PC-9 (cell line): Measurements from ENCODE around the gene KRT15. TPM values are rescaled to one million over a fixed set of nuclear protein-coding genes. Genes with fewer than 3 reads are reported as not detected.
A peak's percentile ranks its signal among the peaks of the same experiment; 100 is the strongest.

ENCODE experiments used
- BruUV-seq: library from RNA; stranded (reverse); fragments of 400-500 nt; replicated peaks from 2 replicates; lab custom pipeline; 2021; lab: Mats Ljungman, UMichigan
- CTCF ChIA-PET: fragments of 300-600 bp; sonication (Branson Sonifier 250); formaldehyde crosslinking; loops from one replicate; lab custom pipeline; 2022; ENCODE audit warnings: antibody characterized with exemption; lab: Charles Lee
- POLR2A ChIA-PET: fragments of 300-600 bp; sonication (Branson Sonifier 250); formaldehyde crosslinking; loops from one replicate; lab custom pipeline; 2022; ENCODE audit warnings: antibody characterized with exemption; ENCODE audit not compliant: unreplicated experiment; lab: Charles Lee
- DNase-seq, 2 experiments: peaks; one replicate each; pipeline versions ENCODE4 v3.0.0 to v3.0.0-alpha.2; 2015 to 2022; ENCODE audit warnings: mixed read lengths in 1 of 2
- H2AFZ ChIP-seq: fragments of 200-600 bp; sonication (generic); 2 replicates; pipeline ENCODE4 v1.8.1; 2017; ENCODE audit warnings: antibody characterized with exemption
- H3F3A ChIP-seq: fragments of 200-600 bp; sonication (generic); 2 replicates; pipeline ENCODE4 v1.8.1; 2017; ENCODE audit warnings: antibody characterized with exemption, mild to moderate bottlenecking, low read depth; ENCODE audit not compliant: insufficient read depth
- H3K27ac ChIP-seq: fragments of 200-600 bp; sonication (generic); 2 replicates; pipeline ENCODE4 v1.6.1; 2016; ENCODE audit warnings: mixed run types
- H3K27me3 ChIP-seq: fragments of 200-600 bp; sonication (generic); 2 replicates; pipeline ENCODE4 v1.6.1; 2016; ENCODE audit warnings: low read depth, mixed run types; ENCODE audit not compliant: insufficient read depth
- H3K36me3 ChIP-seq: fragments of 200-600 bp; sonication (generic); 2 replicates; pipeline ENCODE4 v1.6.1; 2016; ENCODE audit warnings: low read depth, mixed run types
- H3K4me1 ChIP-seq: fragments of 200-600 bp; sonication (generic); replicated peaks from 2 replicates; pipeline ENCODE4 v1.6.1; 2016; ENCODE audit warnings: mixed run types; ENCODE audit not compliant: insufficient read depth
- H3K4me2 ChIP-seq: fragments of 200-600 bp; sonication (generic); 2 replicates; pipeline ENCODE4 v1.6.1; 2017; ENCODE audit warnings: mixed run types
- H3K4me3 ChIP-seq: fragments of 200-600 bp; sonication (generic); 2 replicates; pipeline ENCODE4 v1.6.1; 2016; ENCODE audit warnings: mixed run types
- H3K79me2 ChIP-seq: fragments of 200-600 bp; sonication (generic); 2 replicates; pipeline ENCODE4 v1.6.1; 2017; ENCODE audit warnings: low read depth, mixed run types
- H3K9me2 ChIP-seq: fragments of 200-600 bp; sonication (generic); 2 replicates; pipeline ENCODE4 v1.8.1; 2017; ENCODE audit warnings: mild to moderate bottlenecking; ENCODE audit not compliant: insufficient read depth
- H3K9me3 ChIP-seq: fragments of 200-600 bp; sonication (generic); 2 replicates; pipeline ENCODE4 v1.8.1; 2016; ENCODE audit warnings: low read depth; ENCODE audit not compliant: insufficient read depth
- H4K20me1 ChIP-seq: fragments of 200-600 bp; sonication (generic); 2 replicates; pipeline ENCODE4 v1.8.1; 2017; ENCODE audit not compliant: insufficient read depth
- CTCF ChIP-seq: fragments of 200-600 bp; sonication (generic); conservative IDR thresholded peaks from 2 replicates; pipeline ENCODE4 v1.6.1; 2017; ENCODE audit warnings: mixed run types, antibody characterized with exemption, mild to moderate bottlenecking, moderate library complexity
- EZH2 ChIP-seq: fragments of 200-600 bp; sonication (generic); IDR thresholded peaks from 2 replicates; pipeline ENCODE4 v1.8.0; 2017; ENCODE audit warnings: antibody characterized with exemption, low read depth
- intact Hi-C: fragments of 100-400 bp; cut with micrococcal nuclease; formaldehyde crosslinking; loops from one replicate; pipeline ENCODE4 v1.10.0; 2022; ENCODE audit not compliant: unreplicated experiment
- total RNA-seq: library from RNA; stranded (reverse); gene quantifications from 2 replicates; pipeline ENCODE4 v1.2.3, GENCODE V29; 2021

The KRT15 gene
- total RNA-seq, 1 experiment from 2014 or later: 41.9 TPM

- Histone ChIP-seq H3K4me2 (0 out of 2 replicates have a peak overlapping the region, but pooled peaks have one; percentile 17), H3K27me3 (no peaks in the 10 kb centered on the region), H3F3A (peaks cover 57% of the 10 kb centered on the region), H3K9me2 (no peaks in the 10 kb centered on the region), H3K4me1 (peaks cover 75% of the 10 kb centered on the region), H3K4me3 (no peak overlapping the region), H3K27ac (no peak overlapping the region), H3K79me2 (peaks cover 15% of the 10 kb centered on the region), H3K9me3 (no peaks in the 10 kb centered on the region), H2AFZ (no peak overlapping the region), H4K20me1 (no peaks in the 10 kb centered on the region), H3K36me3 (no peaks in the 10 kb centered on the region)
- TF ChIP-seq CTCF (no peak), EZH2 (no peak)
- intact Hi-C loops: loop anchor here (10.0 kb wide), 1 partner anchor 478 kb away; the partner anchor contains the start of genes KRTAP2-3 and KRTAP2-4
- ChIA-PET CTCF (no interaction called here), POLR2A (interaction anchor here (0.5 kb wide), 1 partner anchor 16 kb away, joined by 3 read pairs; no protein-coding TSS in a partner anchor)
- no peak for DNase-seq
- no TSS peak for BruUV-seq
Measured at GRCh38 chr17:41542357-41542756, 23.7 kb upstream of the KRT15 start.

GRCh38 chr17:41540921-41541625, 22.4 kb upstream of the KRT15 start:
- Histone ChIP-seq H3F3A (peaks cover 57% of the 10 kb centered on the region), H3K9me3 (no peaks in the 10 kb centered on the region), H3K36me3 (no peaks in the 10 kb centered on the region), H3K9me2 (no peaks in the 10 kb centered on the region), H3K4me3 (no peak overlapping the region), H3K4me2 (peak overlapping the region; percentile 49), H2AFZ (no peak overlapping the region), H3K27ac (peak overlapping the region; percentile 57), H4K20me1 (no peaks in the 10 kb centered on the region), H3K27me3 (no peaks in the 10 kb centered on the region), H3K4me1 (peaks cover 77% of the 10 kb centered on the region), H3K79me2 (peaks cover 7% of the 10 kb centered on the region; the same call in 1 of the 2 replicates)
- ChIA-PET POLR2A (interaction anchor here (0.7 to 1.9 kb wide), 5 partner anchors 11 to 150 kb away, joined by 3 to 14 read pairs (median 4); partner anchors contain the start of gene KRT19), CTCF (interaction anchor here (1.0 to 1.2 kb wide), 2 partner anchors 8 to 11 kb away, joined by 3 read pairs; no protein-coding TSS in a partner anchor)
- intact Hi-C loops: loop anchor here (10.0 kb wide), 1 partner anchor 476 kb away; the partner anchor contains the start of genes KRTAP2-3 and KRTAP2-4
- TF ChIP-seq CTCF (no peak), EZH2 (no peak)
- BruUV-seq: no TSS peak
- peak in 1 of 2 experiments; percentile 87 for DNase-seq

- no TSS peak for BruUV-seq
- peak overlapping the region; percentile 57 for H3K27ac ChIP-seq
- no peaks in the 10 kb centered on the region for H3K9me3 ChIP-seq
- peaks cover 65% of the 10 kb centered on the region for H3F3A ChIP-seq
- H3K36me3 ChIP-seq: no peaks in the 10 kb centered on the region
- H3K27me3 ChIP-seq: no peaks in the 10 kb centered on the region
- DNase-seq: no peak
- H3K9me2 ChIP-seq: no peaks in the 10 kb centered on the region
- H3K4me2 ChIP-seq: peak overlapping the region; percentile 49
- no peak overlapping the region for H3K4me3 ChIP-seq
- ChIA-PET CTCF (interaction anchor here (1.2 kb wide), 1 partner anchor 9 kb away, joined by 3 read pairs; no protein-coding TSS in a partner anchor), POLR2A (interaction anchor here (1.0 to 1.9 kb wide), 2 partner anchors 10 to 18 kb away, joined by 3 to 8 read pairs; no protein-coding TSS in a partner anchor)
- H2AFZ ChIP-seq: no peak overlapping the region
- intact Hi-C loops: loop anchor here (10.0 kb wide), 1 partner anchor 475 kb away; the partner anchor contains the start of genes KRTAP2-3 and KRTAP2-4
- H4K20me1 ChIP-seq: no peaks in the 10 kb centered on the region
- H3K79me2 ChIP-seq: peaks cover 7% of the 10 kb centered on the region; the same call in 1 of the 2 replicates
- TF ChIP-seq EZH2: no peak
- no peak for TF ChIP-seq CTCF
- peaks cover 86% of the 10 kb centered on the region for H3K4me1 ChIP-seq
Measured at GRCh38 chr17:41539979-41540701, 21.4 kb upstream of the KRT15 start.
